GM06990 (cell line): Measurements from ENCODE around the gene HAUS7.

Source experiments
- DNase-seq: peaks from one replicate; pipeline ENCODE4 v3.0.0-alpha.2; 2011; ENCODE audit not compliant: insufficient read length; ENCODE audit errors: extremely low read depth
- H3K27me3 ChIP-seq: replicated peaks from 2 replicates; pipeline ENCODE4 v1.6.0; 2011; ENCODE audit warnings: low read length; ENCODE audit not compliant: control insufficient read depth, insufficient read depth
- H3K36me3 ChIP-seq: 2 replicates; pipeline ENCODE4 v1.5.1; 2011; ENCODE audit warnings: low read length; ENCODE audit not compliant: control insufficient read depth, insufficient read depth
- H3K4me3 ChIP-seq: replicated peaks from 2 replicates; pipeline ENCODE4 v1.5.1; 2011; ENCODE audit warnings: low read depth, mild to moderate bottlenecking, control low read depth, low read length
- TF ChIP-seq, protein P1 (sequence below): IDR thresholded peaks from 2 replicates; pipeline ENCODE4 v1.5.1; 2011; ENCODE audit warnings: low read length, control low read depth, mild to moderate bottlenecking, inconsistent platforms; ENCODE audit not compliant: insufficient read depth, poor library complexity, severe bottlenecking

Gene HAUS7

DNA sequence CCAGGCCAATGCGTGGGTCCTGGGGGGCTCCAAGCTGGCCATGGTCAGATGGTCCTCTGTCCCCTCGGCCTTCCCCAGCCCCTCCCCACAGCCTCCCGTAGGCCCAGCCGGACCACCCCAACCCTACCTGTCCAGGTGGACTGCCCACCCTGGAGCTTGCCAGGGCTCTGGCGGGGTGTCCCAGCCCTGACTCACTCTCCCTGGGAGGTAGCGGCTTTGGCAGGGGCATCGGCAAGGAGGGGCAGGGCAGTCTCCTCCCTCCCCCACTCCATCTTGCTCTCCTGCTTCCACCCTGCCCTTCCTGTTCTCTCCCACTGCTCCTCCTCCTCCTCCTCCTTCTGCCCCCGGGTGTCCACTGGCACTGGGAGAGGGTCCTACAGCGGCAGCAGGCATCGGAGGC lies 31.8 kb upstream of the HAUS7 start:
- no peak overlapping the region for H3K4me3 ChIP-seq
- H3K27me3 ChIP-seq = no peaks in the 10 kb centered on the region
- TF ChIP-seq, protein P1, sequence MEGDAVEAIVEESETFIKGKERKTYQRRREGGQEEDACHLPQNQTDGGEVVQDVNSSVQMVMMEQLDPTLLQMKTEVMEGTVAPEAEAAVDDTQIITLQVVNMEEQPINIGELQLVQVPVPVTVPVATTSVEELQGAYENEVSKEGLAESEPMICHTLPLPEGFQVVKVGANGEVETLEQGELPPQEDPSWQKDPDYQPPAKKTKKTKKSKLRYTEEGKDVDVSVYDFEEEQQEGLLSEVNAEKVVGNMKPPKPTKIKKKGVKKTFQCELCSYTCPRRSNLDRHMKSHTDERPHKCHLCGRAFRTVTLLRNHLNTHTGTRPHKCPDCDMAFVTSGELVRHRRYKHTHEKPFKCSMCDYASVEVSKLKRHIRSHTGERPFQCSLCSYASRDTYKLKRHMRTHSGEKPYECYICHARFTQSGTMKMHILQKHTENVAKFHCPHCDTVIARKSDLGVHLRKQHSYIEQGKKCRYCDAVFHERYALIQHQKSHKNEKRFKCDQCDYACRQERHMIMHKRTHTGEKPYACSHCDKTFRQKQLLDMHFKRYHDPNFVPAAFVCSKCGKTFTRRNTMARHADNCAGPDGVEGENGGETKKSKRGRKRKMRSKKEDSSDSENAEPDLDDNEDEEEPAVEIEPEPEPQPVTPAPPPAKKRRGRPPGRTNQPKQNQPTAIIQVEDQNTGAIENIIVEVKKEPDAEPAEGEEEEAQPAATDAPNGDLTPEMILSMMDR = no peak
- H3K36me3 ChIP-seq = no peaks in the 10 kb centered on the region
- no peak for DNase-seq

DNA sequence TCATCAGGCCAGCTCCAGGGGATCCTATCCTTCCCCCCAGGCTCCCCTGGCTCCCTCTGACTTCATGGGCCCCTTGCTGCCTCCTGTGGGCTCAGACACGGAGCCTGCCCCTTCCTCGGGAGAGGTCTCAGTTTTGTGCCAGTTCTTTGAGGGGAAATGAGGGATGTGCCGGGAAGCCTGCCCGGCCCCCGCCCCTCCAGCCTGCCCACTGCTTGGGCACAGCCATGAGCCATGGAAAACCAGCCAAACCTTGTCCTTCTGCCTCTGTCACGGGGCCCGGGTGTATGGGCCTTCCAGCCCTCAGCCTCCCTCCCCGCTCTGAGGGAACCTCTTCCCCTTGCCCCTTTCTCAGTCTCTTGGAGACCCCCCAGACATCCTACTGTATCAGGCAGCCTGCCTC lies 31.2 kb upstream of the HAUS7 start:
- DNase-seq = no peak
- TF ChIP-seq, protein P1 = no peak
- H3K4me3 ChIP-seq = no peak overlapping the region

DNA sequence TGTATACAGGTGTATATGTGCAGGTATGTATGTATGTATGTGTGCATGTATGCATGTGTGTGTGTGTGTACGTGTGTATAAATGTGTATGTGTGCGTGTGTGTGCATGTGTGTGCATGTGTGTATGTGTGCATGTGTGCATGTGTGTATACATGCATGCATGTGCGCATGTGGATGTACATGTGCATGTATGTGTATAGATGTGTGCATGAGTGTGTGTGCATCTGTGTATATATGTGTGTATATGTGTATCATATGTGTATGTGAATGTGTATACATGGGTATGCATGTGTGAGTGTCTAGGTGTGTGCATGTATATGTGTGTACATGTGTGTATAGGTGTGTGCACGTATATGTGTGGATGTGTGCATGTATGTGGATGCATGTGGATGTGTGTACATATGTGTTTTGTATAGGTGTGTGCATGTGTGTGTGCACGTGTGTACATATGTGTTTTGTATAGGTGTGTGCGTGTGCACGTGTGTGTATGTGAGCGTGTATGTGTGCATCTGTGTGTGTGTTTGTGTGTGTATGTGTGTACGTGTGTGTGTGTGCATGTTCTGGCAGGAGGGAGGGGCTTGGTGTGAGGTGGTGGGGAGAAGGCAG lies 30.4 kb upstream of the HAUS7 start:
- TF ChIP-seq, protein P1 = no peak
- Histone ChIP-seq H3K27me3 (no peaks in the 10 kb centered on the region), H3K4me3 (no peak overlapping the region), H3K36me3 (no peaks in the 10 kb centered on the region)
- no peak for DNase-seq

More for the DNA sequence above, 31.2 kb upstream of the HAUS7 start:
- no peaks in the 10 kb centered on the region for H3K27me3 ChIP-seq
- H3K36me3 ChIP-seq = no peaks in the 10 kb centered on the region

DNA sequence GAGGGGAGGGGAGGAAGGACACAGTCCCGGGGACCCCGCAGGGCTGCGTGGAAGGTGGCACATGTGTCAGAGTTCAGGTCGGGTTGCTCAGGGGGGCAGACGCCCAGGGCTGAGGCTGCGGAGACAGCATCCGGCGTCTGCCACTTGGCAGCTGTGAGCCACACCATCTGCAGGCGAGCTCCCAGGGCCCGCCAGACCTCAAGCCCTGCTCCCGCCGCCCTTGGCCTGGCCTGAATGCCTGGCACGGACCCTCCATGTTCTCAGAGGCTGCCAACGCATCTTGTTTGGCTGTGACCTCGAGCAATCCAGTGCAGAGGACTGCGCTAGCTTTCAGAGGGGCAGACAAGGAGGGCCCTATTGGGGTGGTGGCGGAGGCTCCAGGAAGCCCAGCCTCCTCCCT lies 29.5 kb upstream of the HAUS7 start:
- no peaks in the 10 kb centered on the region for H3K27me3 ChIP-seq
- no peak overlapping the region for H3K4me3 ChIP-seq
- H3K36me3 ChIP-seq = no peaks in the 10 kb centered on the region
- DNase-seq = no peak
- TF ChIP-seq, protein P1 = no peak

DNA sequence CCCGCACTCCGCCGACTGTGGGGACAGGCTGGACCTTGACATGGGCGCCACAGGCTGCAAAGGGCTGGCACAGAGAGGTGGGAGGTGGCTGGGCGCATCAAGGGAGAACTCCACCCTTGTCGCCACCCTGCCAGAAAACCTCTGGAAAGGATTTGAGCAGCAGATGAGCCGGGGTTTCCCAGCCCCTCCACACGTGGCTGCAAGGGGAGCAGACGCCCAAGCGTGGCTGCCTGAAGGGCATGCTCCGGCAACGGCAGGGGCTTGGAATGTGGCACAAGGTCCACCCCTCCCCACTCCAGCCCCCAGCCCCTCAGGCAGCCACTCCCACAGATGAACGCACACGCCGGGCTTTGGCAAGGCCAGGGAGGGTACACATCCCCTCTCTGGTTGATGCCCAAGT lies 29.0 kb upstream of the HAUS7 start:
- no peak for DNase-seq
- Histone ChIP-seq H3K4me3 (no peak overlapping the region), H3K27me3 (no peaks in the 10 kb centered on the region), H3K36me3 (no peaks in the 10 kb centered on the region)
- TF ChIP-seq, protein P1 = no peak

DNA sequence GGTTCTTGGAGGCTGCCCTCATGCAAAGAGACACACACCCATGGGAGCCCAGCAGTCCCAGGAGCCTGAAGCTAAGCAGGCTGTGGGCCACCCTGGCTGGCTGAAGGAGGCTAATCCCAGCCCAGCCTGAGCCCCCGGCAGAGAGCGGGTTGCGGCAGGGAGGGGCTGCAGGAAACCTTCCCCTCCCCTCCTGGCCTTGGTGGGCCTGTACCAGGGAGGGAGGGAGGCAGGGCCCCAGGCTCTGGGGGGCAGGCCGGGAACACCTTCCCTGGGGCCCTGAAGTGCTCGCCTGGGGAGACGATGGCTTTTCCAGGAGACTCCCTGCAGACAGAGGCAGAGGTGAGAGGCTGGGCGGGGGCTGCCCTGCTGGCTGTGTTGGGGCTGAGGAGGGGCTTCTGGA lies 28.1 kb upstream of the HAUS7 start:
- TF ChIP-seq, protein P1 = no peak
- no peak for DNase-seq
- H3K27me3 ChIP-seq = no peaks in the 10 kb centered on the region
- no peak overlapping the region for H3K4me3 ChIP-seq
- H3K36me3 ChIP-seq = no peaks in the 10 kb centered on the region
